CD4-positive, alpha-beta T cell treated with Interleukin-15 for 1 hour (primary cell): Measurements from ENCODE around the gene FER1L5.
A peak's percentile ranks its signal among the peaks of the same experiment; 100 is the strongest.

Experiments used
- DNase-seq: peaks from one replicate; pipeline ENCODE4 v3.0.0-alpha.2; 2020

The FER1L5 gene

DNA sequence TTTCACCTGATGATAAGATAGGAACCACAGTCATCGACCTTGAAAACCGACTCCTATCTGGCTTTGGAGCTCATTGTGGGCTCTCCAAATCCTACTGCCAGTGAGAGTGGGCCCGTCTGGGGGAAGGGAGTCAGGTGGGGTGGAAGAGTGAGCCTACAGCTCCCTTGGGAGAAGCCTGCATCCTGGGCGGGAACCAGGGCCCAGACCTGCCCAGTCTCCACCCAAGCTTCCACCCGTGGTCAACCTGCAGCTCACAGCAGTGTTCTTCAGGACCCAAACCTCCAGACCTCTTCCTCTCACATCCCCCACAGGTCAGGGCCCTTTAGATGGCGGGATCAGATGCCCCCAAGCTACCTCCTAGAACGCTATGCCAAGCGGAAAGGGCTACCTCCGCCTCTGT is 57.1 kb downstream of the FER1L5 start:
- DNase-seq = no peak

DNA sequence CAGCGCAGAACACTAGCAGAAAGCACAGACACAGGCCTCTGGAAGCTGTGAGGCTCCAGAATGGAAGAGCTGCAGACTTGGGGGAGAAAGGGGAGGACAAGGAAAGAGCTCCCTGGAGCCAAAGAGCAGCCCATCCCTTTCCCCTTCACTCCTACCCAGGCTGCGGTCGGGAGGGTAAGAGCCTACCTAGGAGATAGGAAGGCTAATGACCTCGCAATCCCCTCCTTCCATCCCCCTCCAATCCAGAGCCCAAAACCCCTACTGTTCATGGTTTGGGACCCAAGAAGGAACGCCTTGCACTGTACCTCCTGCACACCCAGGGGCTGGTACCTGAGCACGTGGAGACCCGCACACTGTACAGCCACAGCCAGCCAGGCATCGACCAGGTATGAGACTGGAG is 57.5 kb downstream of the FER1L5 start:
- DNase-seq = no peak

DNA sequence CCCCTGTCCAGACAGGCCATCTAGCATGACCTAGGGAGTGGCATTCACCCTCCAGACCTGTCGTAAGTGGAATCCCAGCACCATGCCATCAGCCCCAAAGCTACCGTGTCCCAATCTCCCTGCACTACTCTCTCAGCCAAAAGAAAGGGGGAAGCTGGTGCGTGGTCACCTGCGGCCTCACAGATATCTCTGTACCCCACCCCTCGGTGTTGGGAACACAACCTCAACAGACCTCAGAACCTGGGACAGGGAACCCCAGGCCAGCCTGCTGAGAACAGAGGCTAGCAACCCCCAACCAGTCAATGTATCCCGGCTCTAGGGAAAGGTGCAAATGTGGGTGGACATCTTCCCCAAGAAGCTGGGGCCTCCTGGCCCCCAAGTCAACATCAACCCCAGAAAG is 59.1 kb downstream of the FER1L5 start:
- DNase-seq = no peak

DNA sequence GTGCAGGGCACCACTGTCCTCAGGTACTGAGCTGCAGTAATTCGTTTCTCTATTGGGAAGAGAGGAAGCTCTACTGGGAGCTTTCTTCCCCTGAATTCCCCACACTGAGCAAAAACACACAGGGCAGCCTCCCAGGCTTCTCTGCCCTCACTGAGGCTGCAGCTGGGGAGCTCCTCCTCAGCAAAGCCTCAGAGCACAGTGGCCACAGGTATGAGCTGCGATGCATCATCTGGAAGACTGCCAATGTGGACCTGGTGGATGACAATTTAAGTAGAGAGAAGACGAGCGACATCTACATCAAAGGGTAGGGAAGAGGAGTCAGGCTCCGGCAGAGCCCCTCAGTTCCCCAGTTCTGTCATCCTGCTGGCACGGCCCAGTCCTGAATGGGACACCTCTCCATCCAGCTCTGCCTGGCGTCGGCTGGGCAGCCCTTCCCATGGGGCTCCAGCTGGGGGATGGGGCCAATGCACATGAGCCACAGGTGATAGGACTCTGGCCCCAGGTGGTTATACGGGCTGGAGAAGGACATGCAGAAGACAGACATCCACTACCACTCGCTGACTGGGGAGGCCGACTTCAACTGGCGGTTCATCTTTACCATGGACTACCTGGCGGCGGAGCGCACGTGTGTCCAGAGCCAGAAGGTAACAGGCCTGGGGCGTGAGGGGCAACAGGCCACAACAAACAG is 59.7 kb downstream of the FER1L5 start:
- no peak for DNase-seq

DNA sequence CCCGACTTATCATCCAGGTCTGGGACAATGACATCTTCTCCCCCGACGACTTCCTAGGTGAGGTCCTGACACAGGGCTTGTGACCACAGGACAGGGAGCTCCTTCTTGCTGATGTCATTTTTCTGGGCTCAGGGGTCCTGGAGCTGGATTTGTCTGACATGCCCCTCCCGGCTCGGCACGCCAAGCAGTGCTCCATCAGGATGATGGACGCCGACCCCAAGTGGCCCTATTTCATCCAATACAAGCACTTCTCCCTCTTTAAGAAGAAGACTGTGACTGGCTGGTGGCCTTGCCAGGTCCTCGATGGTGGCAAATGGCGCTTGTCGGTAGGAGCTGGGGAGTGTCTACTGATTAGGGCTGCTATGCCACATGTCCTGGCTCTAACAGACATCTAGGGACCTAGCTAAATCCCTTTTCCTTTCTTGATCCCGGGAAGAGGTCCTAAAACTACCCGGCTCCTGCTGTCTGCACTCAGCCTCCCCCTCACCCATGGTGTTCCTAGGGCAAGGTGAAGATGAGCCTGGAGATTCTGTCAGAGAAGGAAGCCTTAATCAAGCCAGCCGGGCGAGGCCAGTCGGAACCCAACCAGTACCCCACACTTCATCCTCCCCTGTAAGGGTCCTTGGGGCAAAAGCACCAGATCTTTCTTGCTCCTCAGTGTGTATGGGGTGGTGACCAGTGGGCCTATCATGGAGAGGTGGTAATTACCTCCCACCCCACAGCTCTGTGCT is 60.6 kb downstream of the FER1L5 start:
- no peak for DNase-seq

DNA sequence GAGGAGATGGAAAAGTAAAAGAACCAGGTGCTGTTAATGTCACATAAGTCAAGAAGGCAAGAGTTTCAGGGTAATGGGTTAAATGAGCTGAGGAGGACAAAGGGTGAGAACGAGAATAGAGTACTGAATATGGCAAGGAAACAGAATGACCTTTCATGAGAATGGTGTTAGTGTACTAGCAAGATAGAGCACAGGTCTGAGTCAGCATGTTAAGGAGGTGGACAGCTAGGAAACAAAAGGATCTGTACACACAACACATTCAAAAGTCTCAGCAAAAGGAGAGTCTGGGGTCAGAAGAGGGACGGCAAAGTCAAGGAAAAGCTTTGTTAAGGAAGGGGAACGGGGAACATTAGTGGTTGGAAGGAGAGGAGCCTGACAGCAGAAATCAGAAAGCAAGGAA is 68.4 kb downstream of the FER1L5 start:
- no peak for DNase-seq

DNA sequence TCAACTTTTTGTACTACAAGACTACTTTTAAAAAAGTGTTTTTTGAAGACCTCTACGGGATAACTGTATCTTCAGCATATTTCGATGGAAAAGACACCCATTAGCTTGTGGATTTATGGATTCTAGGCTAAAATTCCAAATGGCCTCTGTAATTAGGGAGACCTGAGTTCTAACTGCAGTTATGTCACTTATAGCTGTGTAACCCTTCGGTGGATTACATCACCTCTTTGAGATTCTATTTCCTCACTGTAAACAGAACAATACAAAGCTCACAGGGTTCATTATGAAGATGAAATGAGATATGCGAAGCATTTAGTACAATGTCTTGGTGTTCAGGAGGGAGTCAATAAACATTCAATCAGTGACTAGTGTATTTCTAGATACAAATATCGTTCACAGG is 73.1 kb downstream of the FER1L5 start:
- DNase-seq = no peak

DNA sequence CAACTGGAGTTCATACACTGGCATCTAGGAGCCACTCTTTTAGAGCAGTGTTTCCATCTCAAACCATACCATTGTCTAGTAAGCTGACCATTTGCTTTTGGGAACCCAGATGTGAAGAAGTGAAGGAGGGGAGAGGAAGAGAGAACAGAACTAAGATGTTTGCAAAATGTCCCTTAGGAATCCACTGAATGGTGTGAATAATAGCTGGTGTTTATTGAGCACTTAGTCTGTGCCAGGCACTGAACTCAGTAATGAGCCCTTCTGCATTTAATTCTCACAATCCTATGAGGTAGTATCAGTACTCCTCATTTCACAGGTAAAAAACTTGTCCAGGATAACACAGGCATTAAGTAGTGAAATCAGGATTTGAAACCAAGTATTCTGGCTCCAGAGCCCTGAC is 73.8 kb downstream of the FER1L5 start:
- DNase-seq = no peak

DNA sequence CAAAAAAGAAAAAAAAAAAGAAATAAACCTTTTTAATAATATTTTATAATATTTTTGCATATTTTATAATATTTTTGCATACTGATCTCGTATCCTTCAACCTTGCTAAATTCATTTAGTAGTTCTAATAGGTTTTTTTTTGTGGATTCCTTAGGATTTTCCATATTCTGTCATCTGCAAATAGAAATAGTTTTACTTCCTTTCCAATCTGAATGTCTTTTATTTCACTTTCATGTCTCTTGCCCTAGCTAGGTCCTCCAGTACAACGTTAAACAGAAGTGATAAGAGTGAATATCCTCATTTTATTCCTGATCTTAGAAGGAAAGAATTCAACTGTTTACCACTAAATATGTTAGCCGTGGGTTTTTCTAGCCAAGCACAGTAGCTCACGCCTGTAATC is 83.6 kb downstream of the FER1L5 start:
- no peak for DNase-seq

DNA sequence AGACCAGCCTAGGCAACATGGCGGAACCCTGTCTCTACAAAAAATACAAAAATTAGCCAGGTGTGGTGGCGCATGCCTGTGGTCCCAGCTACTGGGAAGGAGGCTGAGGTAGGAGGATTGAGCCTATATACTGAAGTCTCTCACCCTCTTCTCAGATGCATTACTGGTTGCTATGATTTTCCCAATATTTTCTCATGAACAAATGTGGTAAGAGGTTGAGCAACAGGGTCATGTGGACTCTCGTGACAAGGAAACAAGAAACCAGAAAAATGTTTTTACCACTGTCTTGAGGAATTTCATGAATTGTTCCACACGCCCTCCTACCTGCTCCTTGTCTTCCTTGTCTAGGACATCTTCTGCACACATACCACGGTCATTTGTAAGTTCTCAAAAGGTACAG is 84.9 kb downstream of the FER1L5 start:
- DNase-seq = no peak

DNA sequence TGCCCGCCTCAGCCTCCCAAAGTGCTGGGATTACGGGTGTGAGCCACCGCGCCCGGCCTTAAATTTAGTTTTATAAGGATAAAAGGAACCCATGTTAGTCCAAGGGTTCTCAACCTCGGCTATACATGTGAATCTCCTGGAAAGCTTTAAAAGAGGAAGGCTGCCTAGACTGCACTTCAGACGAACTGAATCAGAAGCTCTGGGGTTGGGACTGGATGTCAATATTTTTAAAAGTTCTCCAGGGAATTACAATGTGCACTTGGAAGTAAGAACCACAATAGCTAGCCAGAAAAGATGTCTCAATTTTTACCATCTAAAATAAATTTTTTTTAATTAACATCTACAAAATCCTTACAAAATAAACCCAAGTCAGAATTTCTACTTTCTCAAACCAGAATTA is 87.2 kb downstream of the FER1L5 start:
- no peak for DNase-seq

DNA sequence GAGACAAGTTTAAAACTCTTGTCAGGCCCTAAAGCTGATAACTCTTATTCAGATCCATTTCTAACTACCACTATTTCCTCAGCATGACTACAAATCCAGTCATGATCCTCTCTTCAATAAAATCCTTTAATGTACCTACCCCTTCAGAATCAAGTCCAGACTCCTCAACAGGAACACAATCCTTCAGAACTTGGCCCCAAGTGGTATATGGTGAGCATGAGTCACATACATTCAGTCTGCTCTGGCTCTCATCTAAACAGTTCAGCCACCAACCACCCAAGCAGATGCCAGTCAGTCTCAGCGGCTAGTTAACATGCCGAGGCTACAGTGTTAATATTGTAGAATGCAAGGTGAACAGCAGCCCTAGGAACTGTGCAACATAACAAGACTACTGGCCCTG is 87.6 kb downstream of the FER1L5 start:
- DNase-seq = no peak

DNA sequence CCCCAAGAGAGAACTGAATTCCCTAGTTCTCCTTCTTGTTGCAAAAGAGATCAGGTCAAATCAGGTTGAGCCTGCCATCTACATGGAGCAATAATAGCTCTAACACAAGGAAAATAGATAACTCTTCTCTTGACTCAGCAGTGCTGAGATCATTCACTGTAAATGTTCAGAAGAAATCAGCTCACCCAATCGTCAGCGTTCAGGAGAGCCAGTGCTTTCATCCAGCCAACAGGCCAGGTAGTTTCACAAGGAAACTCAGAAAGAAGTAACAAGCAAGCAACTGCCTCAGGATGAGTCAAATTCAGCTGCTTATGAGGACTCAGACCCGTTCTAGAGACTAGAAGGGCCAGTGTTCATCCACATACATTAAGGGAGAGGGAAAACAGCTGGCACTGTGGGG is 91.4 kb downstream of the FER1L5 start:
- no peak for DNase-seq

DNA sequence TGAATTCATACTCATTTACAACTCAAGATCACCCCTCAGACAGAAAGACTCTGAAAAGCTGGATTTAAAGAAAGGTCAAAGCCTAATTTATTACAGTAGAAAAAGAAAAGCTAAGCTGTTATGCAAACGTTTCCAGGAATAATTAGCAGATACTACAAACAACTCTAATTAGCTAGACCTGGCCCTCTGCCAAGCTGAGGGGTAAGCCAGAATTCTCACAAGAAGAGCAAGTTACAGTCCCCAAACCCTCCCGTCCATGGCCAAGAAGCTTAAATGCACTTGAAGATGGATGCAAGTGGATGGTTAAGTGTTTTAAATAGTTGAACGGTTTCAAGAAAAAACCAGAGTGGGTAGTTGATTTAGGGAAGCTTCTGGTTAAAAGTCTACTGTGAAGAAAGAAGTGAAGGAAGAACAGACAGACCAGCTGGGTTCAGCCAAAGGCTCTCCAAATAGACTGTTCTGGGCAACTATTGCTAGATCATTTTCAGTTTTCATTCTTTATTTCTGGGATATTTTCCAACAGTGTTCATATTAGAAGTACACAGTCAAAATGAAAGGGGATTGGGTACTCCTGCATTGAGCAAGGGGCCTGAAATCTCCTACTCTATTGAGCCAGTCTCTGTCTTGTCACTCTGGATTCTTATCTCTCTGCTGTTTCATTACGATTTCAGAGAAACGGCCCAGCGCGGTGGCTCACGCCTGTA is 92.5 kb downstream of the FER1L5 start:
- DNase-seq = no peak

DNA sequence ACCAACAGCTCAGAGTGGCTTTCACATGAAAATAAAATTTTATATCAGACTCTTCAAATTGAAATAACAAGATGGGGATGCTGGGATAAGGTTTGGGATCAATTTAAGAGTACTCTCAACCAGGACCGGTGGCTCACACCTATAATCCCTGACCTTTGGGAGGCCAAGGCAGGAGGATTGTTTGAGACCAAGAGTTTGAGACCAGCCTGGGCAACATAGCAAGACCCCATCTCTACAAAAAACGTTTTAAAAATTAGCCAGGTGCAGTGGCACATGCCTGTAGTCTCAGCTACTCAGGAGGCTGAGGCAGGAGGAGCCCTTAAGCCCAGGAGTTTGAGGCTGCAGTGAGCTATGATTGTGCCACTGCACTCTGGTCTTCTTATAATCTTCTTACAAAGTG is 94.7 kb downstream of the FER1L5 start:
- DNase-seq = no peak

DNA sequence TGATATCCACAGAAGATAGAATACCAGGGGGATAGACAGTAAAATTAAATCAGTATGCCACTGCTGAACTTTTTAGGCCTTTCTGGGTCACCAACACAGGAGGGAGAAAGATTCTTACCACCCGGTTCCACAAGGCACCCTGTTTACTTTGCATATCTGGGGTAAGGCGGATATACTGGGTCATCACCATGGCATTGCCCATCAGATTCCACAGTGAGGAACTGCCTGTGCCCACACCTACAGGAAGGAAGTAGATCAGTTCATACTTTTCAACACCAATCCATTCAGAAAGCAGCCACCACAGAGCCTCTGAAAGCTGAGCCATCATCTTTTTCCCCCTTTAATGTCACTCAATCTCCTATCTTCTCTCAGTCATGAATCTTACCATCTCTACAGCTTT is 95.3 kb downstream of the FER1L5 start:
- DNase-seq = peak; percentile 24

DNA sequence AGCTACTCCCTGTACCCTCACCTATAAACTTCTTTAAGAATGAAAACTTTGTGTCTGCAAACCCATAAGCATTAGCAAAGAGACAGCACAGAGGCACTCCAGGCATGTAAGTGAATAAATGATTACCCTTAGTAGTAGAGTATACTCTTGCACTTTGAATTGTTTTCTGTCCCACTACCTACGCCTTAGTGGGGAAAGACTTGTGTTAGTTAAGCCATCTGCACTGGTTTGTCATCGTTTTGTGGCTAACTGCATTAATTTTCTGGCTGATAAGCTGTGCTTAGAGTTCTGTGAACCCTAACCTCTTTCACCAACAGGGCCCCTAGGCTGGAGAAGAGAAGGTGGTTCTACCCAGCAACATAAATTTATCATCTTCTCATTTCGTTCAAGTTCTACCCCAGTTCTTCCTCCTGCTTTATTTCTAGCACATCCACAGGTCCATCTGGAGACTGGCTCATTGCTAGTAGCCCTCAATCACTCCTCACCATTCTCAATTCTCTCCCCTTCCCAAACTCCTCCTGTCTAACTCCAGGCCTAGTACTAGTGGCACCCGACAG is 96.6 kb downstream of the FER1L5 start:
- DNase-seq = no peak

DNA sequence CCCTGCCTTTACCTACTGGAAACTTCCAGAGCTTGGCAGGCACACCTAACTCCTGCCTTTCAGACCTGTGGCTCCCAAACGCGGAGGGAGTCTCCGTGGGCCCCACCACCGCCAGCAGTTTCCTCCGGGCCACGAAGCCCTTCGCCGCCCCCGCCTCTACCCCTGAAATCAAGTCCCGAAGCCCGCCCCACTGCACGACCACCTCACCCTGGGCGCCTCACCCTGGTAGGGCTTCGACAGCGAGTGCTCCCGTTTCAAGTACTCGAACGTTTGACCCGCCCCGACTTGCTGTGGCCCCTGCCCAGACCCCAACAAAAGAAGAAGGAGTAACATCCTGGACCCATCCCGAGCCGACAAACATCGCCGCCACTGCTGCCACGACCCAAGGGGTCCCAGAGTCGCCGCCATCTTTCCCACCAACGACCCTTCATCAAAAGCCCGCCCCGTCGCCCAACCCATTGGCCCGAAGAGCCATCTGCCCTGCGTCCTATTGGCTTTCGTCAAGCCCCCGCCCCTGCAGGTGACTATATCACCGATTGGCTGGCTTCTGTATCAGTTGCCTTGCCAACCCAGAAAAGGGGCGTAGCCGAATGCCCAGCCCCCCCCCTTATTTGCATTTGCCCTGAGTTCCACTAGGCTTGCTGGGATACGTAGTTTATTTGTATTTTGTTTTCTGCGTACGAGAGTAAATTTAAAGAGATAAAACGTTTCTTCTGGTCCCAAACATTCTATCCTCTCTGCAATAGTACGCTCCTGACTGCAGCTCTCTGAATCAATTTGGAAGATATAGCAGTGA is 97.3 kb downstream of the FER1L5 start, which contains the start of gene LMAN2L:
Gene LMAN2L, minus strand, starts transcription at position 432 of the 796 bp plus-strand sequence. Its CDS starts 24 bp downstream, at position 408.
- peak; percentile 97 for DNase-seq

DNA sequence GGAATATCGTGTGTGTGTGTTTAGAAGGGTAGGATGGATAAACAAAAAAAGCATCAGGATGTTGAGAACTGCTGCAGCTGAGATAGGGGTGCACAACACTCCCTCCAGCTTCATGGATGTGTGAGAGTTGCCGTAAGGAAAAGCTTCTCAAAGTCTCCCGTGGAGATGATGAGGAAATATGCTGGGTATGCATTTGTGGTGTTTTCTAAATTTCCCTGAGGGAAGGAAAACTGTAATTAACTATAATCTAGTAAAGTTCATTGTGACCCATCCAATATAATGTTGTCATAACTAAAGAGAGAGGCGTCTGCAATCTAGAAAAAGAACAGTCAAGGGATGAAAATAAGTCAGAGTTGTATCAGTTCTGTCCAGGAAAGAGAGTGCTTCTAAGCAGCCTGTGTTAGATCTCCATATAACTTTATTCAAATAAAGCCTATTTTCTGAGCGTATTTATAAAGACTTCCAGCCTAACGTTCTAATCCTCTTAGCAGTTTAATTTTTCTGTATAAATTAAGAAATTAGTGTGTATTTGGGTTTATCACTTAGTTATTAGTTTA is 104.6 kb downstream of the FER1L5 start:
- no peak for DNase-seq

DNA sequence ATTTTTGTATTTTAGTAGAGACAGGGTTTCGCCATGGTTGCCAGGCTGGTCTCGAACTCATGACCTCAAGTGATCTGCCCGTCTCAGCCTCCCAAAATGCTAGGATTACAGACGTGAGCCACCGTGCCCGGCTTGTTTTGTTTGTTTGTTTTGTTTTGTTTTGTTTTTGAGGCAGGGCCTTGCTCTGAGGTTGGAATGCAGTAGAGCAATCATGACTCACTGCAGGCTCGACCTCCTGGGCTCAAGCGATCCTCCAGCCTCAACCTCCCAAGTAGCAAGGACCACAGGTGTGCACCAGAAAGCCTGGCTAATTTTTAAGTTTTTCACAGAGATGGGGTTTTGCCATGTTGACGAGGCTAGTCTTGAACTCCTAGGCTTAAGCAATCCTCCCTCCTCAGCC is 109.2 kb downstream of the FER1L5 start:
- DNase-seq = no peak

DNA sequence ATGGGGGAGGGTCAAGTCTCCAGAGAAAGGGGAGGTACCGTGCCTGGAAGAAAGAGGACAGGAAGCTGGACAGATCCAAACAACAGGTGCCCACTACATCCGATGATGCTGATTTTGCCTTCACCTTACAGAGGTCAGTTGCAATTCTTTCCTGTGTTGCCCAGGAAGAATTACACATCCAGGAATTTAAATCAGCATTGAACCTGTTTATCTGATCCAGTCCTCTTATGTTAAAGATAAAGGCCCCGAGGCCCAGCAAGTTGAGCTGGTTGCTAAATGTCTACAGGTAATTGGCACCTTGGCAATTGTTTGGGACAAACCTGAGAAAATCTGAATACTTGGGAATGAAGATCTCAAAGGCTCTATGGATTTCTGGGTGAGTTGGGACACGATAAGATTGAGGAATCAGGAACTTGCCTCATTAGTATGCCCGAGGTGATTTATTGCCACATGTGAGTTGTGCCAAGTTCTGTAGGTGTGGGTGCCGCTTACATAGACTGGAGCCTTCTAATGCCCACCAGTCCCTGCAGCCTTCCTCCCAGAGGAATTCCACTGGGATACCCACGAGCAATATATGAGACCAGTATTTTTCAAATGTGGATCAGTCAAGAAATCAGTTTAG is 111.2 kb downstream of the FER1L5 start:
- DNase-seq = no peak

DNA sequence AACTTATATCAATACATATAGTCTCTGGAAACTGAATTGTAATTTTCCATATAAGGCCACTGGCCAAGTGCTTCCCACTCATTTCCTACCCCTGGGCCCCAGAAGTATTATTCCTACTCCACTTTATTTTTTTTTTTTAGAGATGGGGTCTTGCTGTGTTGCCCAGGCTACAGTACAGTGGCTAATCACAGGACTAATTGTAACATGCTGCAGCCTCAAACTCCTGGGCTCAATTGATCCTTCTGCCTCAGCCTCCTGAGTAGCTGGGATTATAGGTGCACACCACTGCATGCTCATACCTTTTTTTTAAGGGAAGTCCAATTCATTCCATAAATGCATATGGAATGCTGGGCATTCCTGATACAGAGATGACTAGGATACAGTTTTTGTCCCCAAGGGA is 111.8 kb downstream of the FER1L5 start:
- no peak for DNase-seq
